Measurements from ENCODE around the gene DOCK3.

- TF ChIP-seq SMC3 (conservative IDR thresholded peaks at IDR 0.05; ENCODE audit: poor library complexity) (no peak), TAF1 (IDR thresholded peaks at IDR 0.05; ENCODE audit: low read depth) (no peak), MXI1 (conservative IDR thresholded peaks at IDR 0.05; ENCODE audit: poor library complexity, severe bottlenecking) (no peak), EZH2 (IDR thresholded peaks at IDR 0.05; ENCODE audit: borderline replicate concordance, insufficient read depth, low read length, poor library complexity, severe bottlenecking) (no peak)
- TF ChIP-seq, protein P1, sequence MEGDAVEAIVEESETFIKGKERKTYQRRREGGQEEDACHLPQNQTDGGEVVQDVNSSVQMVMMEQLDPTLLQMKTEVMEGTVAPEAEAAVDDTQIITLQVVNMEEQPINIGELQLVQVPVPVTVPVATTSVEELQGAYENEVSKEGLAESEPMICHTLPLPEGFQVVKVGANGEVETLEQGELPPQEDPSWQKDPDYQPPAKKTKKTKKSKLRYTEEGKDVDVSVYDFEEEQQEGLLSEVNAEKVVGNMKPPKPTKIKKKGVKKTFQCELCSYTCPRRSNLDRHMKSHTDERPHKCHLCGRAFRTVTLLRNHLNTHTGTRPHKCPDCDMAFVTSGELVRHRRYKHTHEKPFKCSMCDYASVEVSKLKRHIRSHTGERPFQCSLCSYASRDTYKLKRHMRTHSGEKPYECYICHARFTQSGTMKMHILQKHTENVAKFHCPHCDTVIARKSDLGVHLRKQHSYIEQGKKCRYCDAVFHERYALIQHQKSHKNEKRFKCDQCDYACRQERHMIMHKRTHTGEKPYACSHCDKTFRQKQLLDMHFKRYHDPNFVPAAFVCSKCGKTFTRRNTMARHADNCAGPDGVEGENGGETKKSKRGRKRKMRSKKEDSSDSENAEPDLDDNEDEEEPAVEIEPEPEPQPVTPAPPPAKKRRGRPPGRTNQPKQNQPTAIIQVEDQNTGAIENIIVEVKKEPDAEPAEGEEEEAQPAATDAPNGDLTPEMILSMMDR (IDR thresholded peaks at IDR 0.05; ENCODE audit: poor library complexity, severe bottlenecking), result no peak
Measured at GRCh38 chr3:50724831-50725230, 50.1 kb downstream of the DOCK3 start.

Measured in neural cell (in vitro differentiated cells).